ENCODE data around the gene AMPH. TPM values are rescaled to one million over a fixed set of nuclear protein-coding genes. Genes with fewer than 3 reads are reported as not detected.

AMPH gene
- total and polyA plus RNA-seq, 9 of the 15 experiments (the other 6 are each of a cell fraction or from before 2014, with no cell fraction given): 0.03 to 0.35 TPM; not detected in 7

DNA sequence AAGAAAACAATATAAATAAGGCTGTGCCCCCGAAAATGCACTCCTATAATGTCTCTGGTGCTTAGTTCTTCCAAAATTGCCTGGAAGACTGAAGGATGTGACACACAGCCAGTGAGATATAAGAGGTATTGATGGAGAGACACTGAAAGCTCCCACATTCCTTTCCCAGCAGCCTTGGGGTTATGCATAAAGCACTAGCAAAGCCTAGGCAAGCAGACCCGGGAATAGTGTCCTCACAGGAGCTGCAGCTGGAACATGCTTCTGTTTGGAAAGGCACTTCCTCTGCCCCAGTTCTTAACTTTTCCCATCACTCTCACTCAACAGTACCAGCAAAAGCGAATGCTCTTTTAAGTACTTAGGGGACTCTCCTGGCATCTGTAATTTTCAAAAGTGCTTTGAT, 178.0 kb downstream of the AMPH start:
- Histone ChIP-seq H3K4me3 (no peak overlapping the region), H3K27me3 (ENCODE audit: control insufficient read depth in 2 of 2, insufficient read depth in 2 of 2, low read length in 2 of 2) (peaks cover 0 to 7% of the 10 kb centered on the region in 2 experiments; a peak in 1 of 5 replicates), H4K20me1 (replicated peaks; ENCODE audit: control insufficient read depth, insufficient read depth, low read length) (no peaks in the 10 kb centered on the region), H2AFZ (ENCODE audit: low read depth, low read length) (no peak overlapping the region), H3K79me2 (ENCODE audit: control insufficient read depth, insufficient read depth, low read length) (no peaks in the 10 kb centered on the region), H3K4me2 (ENCODE audit: insufficient read depth, low read length) (no peak overlapping the region), H3K4me1 (replicated peaks in 1 of 2; ENCODE audit: control insufficient read depth in 2 of 2, insufficient read depth in 2 of 2, low read length in 2 of 2) (no peaks in the 10 kb centered on the region), H3K27ac (ENCODE audit: extremely low read depth, low read depth, low read length) (no peak overlapping the region), H3K36me3 (ENCODE audit: control insufficient read depth, insufficient read depth, low read length) (no peaks in the 10 kb centered on the region), H3K9ac (ENCODE audit: insufficient read depth in 1 of 2, low read depth in 2 of 2, low read length in 2 of 2) (no peak overlapping the region), H3K9me1 (ENCODE audit: control insufficient read depth, insufficient read depth, low read length) (no peaks in the 10 kb centered on the region), H3K9me3 (replicated peaks; ENCODE audit: control insufficient read depth, insufficient read depth, low read depth, low read length) (no peaks in the 10 kb centered on the region)
- 0% methylated on average over 3 of the region's 3 CpGs for WGBS (ENCODE audit: insufficient coverage, low coverage, missing lambda C conversion rate)
- ChIA-PET POLR2A (no interaction called here), CTCF (ENCODE audit: low intra/inter-chr PET ratio) (no interaction called here)
- FAIRE-seq (no peak), ATAC-seq (no peak), DNase-seq (ENCODE audit: extremely low read depth in 1 of 4, low spot score in 3 of 4) (no peak)
- in situ Hi-C loops (cut with MboI): no loop called here
- no TSS peak for BruUV-seq (replicated peaks)
- TF ChIP-seq E2F3 (CRISPR knock-in tag; IDR thresholded peaks at IDR 0.05): no peak
- TF ChIP-seq ASH1L (IDR thresholded peaks at IDR 0.05; ENCODE audit: borderline replicate concordance, low read depth, partially characterized antibody): no peak
- no peak for TF ChIP-seq HOXB6 (CRISPR knock-in tag; IDR thresholded peaks at IDR 0.05; ENCODE audit: borderline replicate concordance)
- TF ChIP-seq, protein P1, sequence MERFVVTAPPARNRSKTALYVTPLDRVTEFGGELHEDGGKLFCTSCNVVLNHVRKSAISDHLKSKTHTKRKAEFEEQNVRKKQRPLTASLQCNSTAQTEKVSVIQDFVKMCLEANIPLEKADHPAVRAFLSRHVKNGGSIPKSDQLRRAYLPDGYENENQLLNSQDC (CRISPR knock-in tag; IDR thresholded peaks at IDR 0.05): no peak
- no peak for TF ChIP-seq SMAD1 (IDR thresholded peaks at IDR 0.05; ENCODE audit: low read depth, low read length, partially characterized antibody)
- TF ChIP-seq E2F8 (IDR thresholded peaks at IDR 0.05; ENCODE audit: low read depth, partially characterized antibody): no peak
- TF ChIP-seq SNAPC5 (CRISPR knock-in tag; IDR thresholded peaks at IDR 0.05): no peak
- TF ChIP-seq CSDE1 (IDR thresholded peaks at IDR 0.05): no peak
- no peak for TF ChIP-seq KHSRP (IDR thresholded peaks at IDR 0.05)
- no peak for TF ChIP-seq L3MBTL2 (IDR thresholded peaks at IDR 0.05)
- TF ChIP-seq ZNF282 (CRISPR knock-in tag; IDR thresholded peaks at IDR 0.05): no peak
- TF ChIP-seq U2AF1 (optimal IDR thresholded peaks at IDR 0.05; ENCODE audit: low read depth, low read length): no peak
- no peak for TF ChIP-seq ATF3 (IDR thresholded peaks at IDR 0.05)
- no peak for TF ChIP-seq ATF3 (CRISPR knock-in tag; conservative IDR thresholded peaks at IDR 0.05)
- TF ChIP-seq XRCC3 (IDR thresholded peaks at IDR 0.05): no peak
- no peak for TF ChIP-seq TEAD1 (CRISPR knock-in tag; IDR thresholded peaks at IDR 0.05)
- intact Hi-C loops (cut with micrococcal nuclease): no loop called here

Data from K562 (cell line).